GM10847 (cell line): ENCODE data around the gene LYRM1.

Source experiments
- POLR2A ChIP-seq: IDR thresholded peaks from 2 replicates; pipeline ENCODE4 v1.6.1; 2011; ENCODE audit not compliant: insufficient read length; ENCODE audit errors: extremely low read depth

LYRM1 gene

GRCh38 chr16:20940871-20941635 lies 40.5 kb downstream of the LYRM1 start:
- TF ChIP-seq POLR2A = no peak

- no peak for TF ChIP-seq POLR2A
Measured at GRCh38 chr16:20941636-20941926, 41.0 kb downstream of the LYRM1 start.

- TF ChIP-seq POLR2A = no peak
Measured at GRCh38 chr16:20942256-20942655, 41.7 kb downstream of the LYRM1 start.

GRCh38 chr16:20944861-20945574 lies 44.4 kb downstream of the LYRM1 start:
- TF ChIP-seq POLR2A = no peak

- no peak for TF ChIP-seq POLR2A
Measured at GRCh38 chr16:20946015-20946629, 45.6 kb downstream of the LYRM1 start.

- TF ChIP-seq POLR2A = no peak
Measured at GRCh38 chr16:20948444-20948843, 47.9 kb downstream of the LYRM1 start.

GRCh38 chr16:20949660-20950059 lies 49.1 kb downstream of the LYRM1 start:
- no peak for TF ChIP-seq POLR2A

GRCh38 chr16:20950294-20950693 lies 49.7 kb downstream of the LYRM1 start:
- TF ChIP-seq POLR2A = no peak

- no peak for TF ChIP-seq POLR2A
Measured at GRCh38 chr16:20952139-20952920, 51.8 kb downstream of the LYRM1 start.

GRCh38 chr16:20954574-20954973 lies 54.0 kb downstream of the LYRM1 start:
- no peak for TF ChIP-seq POLR2A

- TF ChIP-seq POLR2A = no peak
Measured at GRCh38 chr16:20956319-20956718, 55.7 kb downstream of the LYRM1 start.

- TF ChIP-seq POLR2A = no peak
Measured at GRCh38 chr16:20957153-20957552, 56.6 kb downstream of the LYRM1 start.

GRCh38 chr16:20960899-20961298 lies 60.3 kb downstream of the LYRM1 start:
- TF ChIP-seq POLR2A = no peak

- TF ChIP-seq POLR2A = no peak
Measured at GRCh38 chr16:20968765-20969164, 68.2 kb downstream of the LYRM1 start.

- no peak for TF ChIP-seq POLR2A
Measured at GRCh38 chr16:20969386-20969785, 68.8 kb downstream of the LYRM1 start.

- TF ChIP-seq POLR2A = no peak
Measured at GRCh38 chr16:20971401-20971800, 70.8 kb downstream of the LYRM1 start.
